ENCODE measurements around the gene SLX4IP. TPM values are rescaled to one million over a fixed set of nuclear protein-coding genes. Genes with fewer than 3 reads are reported as not detected.

Gene SLX4IP
- polyA plus RNA-seq, 3 donors: 0.76 to 2.5 (median 1.1) TPM

- Histone ChIP-seq H3K4me3 (replicated peaks in 1 of 3; ENCODE audit: low read depth in 2 of 3, low read length in 3 of 3) (no peak overlapping the region), H4K20me1 (ENCODE audit: insufficient read depth, low read length) (no peaks in the 10 kb centered on the region), H3K9me3 (replicated peaks in 1 of 2; ENCODE audit: control insufficient read depth in 1 of 2, insufficient read depth in 1 of 2, low read length in 2 of 2) (no peaks in the 10 kb centered on the region), H3K27me3 (ENCODE audit: control insufficient read depth in 2 of 2, insufficient read depth in 2 of 2, low read length in 2 of 2) (no peaks in the 10 kb centered on the region), H3K9ac (ENCODE audit: insufficient read depth, low read length, poor library complexity, severe bottlenecking) (no peak overlapping the region), H3K4me2 (replicated peaks; ENCODE audit: extremely low read depth, low read length, poor library complexity, severe bottlenecking) (no peak overlapping the region), H3K27ac (ENCODE audit: low read depth in 1 of 2, low read length in 2 of 2) (no peak overlapping the region), H2AFZ (ENCODE audit: insufficient read depth, low read depth, low read length, poor library complexity, severe bottlenecking) (no peak overlapping the region), H3K4me1 (ENCODE audit: control insufficient read depth in 1 of 2, insufficient read depth in 2 of 2, low read length in 2 of 2) (peaks cover 12 to 13% of the 10 kb centered on the region in 2 donors), H3K79me2 (ENCODE audit: insufficient read depth, low read length) (no peaks in the 10 kb centered on the region), H3K36me3 (replicated peaks in 1 of 2; ENCODE audit: control insufficient read depth in 1 of 2, insufficient read depth in 2 of 2, low read length in 2 of 2) (peaks cover 0 to 18% of the 10 kb centered on the region in 2 donors)
- Mint-ChIP-seq H3K36me3 (peaks cover 16 to 32% of the 10 kb centered on the region in 2 donors), H3K27ac (no peak overlapping the region), H3K4me1 (peaks cover 24% of the 10 kb centered on the region), H3K9me3 (peaks cover 0 to 8% (median 2%) of the 10 kb centered on the region in 7 donors), H3K4me3 (no peak overlapping the region), H3K27me3 (ENCODE audit: low read depth in 3 of 3) (peaks cover 0 to 1% (median 0%) of the 10 kb centered on the region in 3 donors)
- DNase-seq: no peak
- WGBS (ENCODE audit: insufficient coverage): 86% methylated on average over 3 of the region's 3 CpGs
- TF ChIP-seq CTCF (IDR thresholded peaks at IDR 0.05): no peak
- intact Hi-C loops (cut with micrococcal nuclease): loop anchor here in 1 of 2 donors (5.0 kb wide), 1 partner anchor 113 kb away; no protein-coding TSS in a partner anchor
Measured at GRCh38 chr20:10563935-10564492, 128.9 kb downstream of the SLX4IP start.

GRCh38 chr20:10565191-10565921 lies 130.3 kb downstream of the SLX4IP start:
- Mint-ChIP-seq H3K4me3 (peak overlapping the region in 1 of 2 donors; percentile 17), H3K4me1 (peaks cover 24% of the 10 kb centered on the region), H3K36me3 (peaks cover 26 to 36% of the 10 kb centered on the region in 2 donors), H3K27ac (peak overlapping the region in 4 of 7 donors; percentile 1 to 78 (median 37)), H3K27me3 (ENCODE audit: low read depth in 3 of 3) (peaks cover 0 to 2% (median 0%) of the 10 kb centered on the region in 3 donors), H3K9me3 (peaks cover 0 to 8% (median 2%) of the 10 kb centered on the region in 7 donors)
- no peak overlapping the region for H3K4me2 ChIP-seq (replicated peaks; ENCODE audit: extremely low read depth, low read length, poor library complexity, severe bottlenecking)
- H3K4me3 ChIP-seq (replicated peaks in 1 of 3; ENCODE audit: low read depth in 2 of 3, low read length in 3 of 3): no peak overlapping the region
- peaks cover 12 to 13% of the 10 kb centered on the region in 2 donors for H3K4me1 ChIP-seq (ENCODE audit: control insufficient read depth in 1 of 2, insufficient read depth in 2 of 2, low read length in 2 of 2)
- H3K36me3 ChIP-seq (replicated peaks in 1 of 2; ENCODE audit: control insufficient read depth in 1 of 2, insufficient read depth in 2 of 2, low read length in 2 of 2): peaks cover 0 to 25% of the 10 kb centered on the region in 2 donors
- TF ChIP-seq CTCF (IDR thresholded peaks at IDR 0.05): no peak
- peak in 2 of 3 donors; percentile 47 to 56 for DNase-seq
- no peak overlapping the region for H2AFZ ChIP-seq (ENCODE audit: insufficient read depth, low read depth, low read length, poor library complexity, severe bottlenecking)
- H4K20me1 ChIP-seq (ENCODE audit: insufficient read depth, low read length): no peaks in the 10 kb centered on the region
- peak overlapping the region in 1 of 2 donors; percentile 24 for H3K27ac ChIP-seq (ENCODE audit: low read depth in 1 of 2, low read length in 2 of 2)
- H3K79me2 ChIP-seq (ENCODE audit: insufficient read depth, low read length): no peaks in the 10 kb centered on the region
- no peak overlapping the region for H3K9ac ChIP-seq (ENCODE audit: insufficient read depth, low read length, poor library complexity, severe bottlenecking)
- 85% methylated on average over 4 of the region's 6 CpGs for WGBS (ENCODE audit: insufficient coverage)
- no peaks in the 10 kb centered on the region for H3K27me3 ChIP-seq (ENCODE audit: control insufficient read depth in 2 of 2, insufficient read depth in 2 of 2, low read length in 2 of 2)
- intact Hi-C loops (cut with micrococcal nuclease): no loop called here
- H3K9me3 ChIP-seq (replicated peaks in 1 of 2; ENCODE audit: control insufficient read depth in 1 of 2, insufficient read depth in 1 of 2, low read length in 2 of 2): no peaks in the 10 kb centered on the region

Data from CD14-positive monocyte (primary cell).